Sciatic nerve (tissue), 2 donors: ENCODE measurements around the gene CZIB. TPM values are rescaled to one million over a fixed set of nuclear protein-coding genes. Genes with fewer than 3 reads are reported as not detected.

Experiments used
- ATAC-seq: fragments of 200-7000 bp; cut with Tn5 transposase; one replicate; pipeline ENCODE4 v1.9.1; 2020; ENCODE audit warnings: mild to moderate bottlenecking, moderate library complexity
- DNase-seq: peaks from one replicate; pipeline ENCODE4 v3.0.0-alpha.2; 2020; ENCODE audit warnings: low spot score
- intact Hi-C: fragments of 100-400 bp; cut with DNase I; formaldehyde crosslinking; loops from one replicate; pipeline ENCODE4 v1.14.2; 2022
- total RNA-seq: library from RNA; stranded (reverse); fragmentation: NEBNext Ultra II Directional; extraction: Animal tissue kit (Norgen Biotek cat#: 25700); gene quantifications from one replicate; pipeline ENCODE4 v1.2.1, GENCODE V29; 2021
- donor health status: DM: no; HTN: no; CAD: no.
- donor health status: DM: no; HTN: no; CAD: no.

The CZIB gene
- 71.6 TPM for total RNA-seq

DNA sequence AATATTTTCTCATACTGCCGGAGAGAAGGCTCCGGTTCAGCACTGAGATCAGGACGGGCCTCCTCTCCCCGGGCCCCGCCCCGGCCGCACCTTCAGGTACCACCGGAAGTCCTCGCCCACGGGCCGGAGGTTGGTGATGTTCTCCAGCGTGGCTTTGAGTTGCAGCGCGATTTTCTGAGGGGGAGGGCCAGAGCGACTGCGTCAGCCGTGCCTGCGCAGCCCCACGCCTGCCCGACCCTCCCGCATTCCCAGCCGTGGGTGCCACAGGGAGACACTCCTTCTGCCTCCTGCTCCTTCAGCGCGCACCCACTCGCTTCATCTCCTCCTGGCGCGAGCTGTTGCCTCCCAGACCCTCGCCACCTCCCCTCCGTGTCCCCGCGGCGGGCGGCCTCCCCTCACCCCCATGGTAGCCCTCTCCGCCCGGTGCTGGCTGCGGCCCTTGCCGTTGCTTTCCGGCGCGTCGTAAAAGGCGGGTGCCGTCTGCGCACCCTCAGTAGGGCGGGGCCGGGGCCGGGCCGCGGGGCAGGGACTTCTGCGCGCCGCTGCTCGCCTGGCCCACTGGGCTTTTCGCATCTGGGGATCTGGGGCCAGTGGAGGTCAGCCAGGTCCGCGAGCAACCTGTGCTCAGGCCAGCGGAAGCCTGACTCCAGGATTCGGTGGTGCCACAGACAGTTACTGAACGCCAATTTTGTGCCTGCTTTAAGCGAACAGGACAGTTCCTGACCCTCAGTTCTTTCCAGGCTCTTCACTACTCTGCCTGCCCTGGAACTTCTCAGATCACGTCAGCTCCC is at the start of gene CZIB:
CZIB (minus strand) TSS at position 464 of the 791 bp plus-strand sequence; CDS start at position 405, 59 bp downstream.
- intact Hi-C loops, result no loop called here
- DNase-seq (peak; percentile 98), ATAC-seq (peak; percentile 98)

DNA sequence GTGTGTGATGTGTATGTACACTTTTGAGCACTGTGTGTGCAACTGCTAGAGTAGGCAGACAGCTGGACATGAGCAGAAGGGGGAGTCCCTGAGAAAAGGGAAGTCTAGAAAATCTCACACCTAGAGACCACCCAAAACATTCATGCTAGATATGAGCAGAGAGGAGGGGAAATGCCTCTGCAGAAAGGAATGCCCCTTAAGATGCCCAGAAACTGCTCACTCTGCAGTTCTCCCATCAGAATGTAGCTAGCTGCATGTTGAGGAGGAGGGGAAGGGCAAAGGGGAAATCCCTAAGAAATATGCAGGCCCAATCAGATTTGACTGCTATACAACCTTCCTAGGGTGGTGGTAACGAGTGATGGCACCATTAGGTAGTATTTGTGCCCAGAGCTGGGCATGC is 49.7 kb upstream of the CZIB start:
- ATAC-seq (no peak), DNase-seq (no peak)
- intact Hi-C loops, result no loop called here

DNA sequence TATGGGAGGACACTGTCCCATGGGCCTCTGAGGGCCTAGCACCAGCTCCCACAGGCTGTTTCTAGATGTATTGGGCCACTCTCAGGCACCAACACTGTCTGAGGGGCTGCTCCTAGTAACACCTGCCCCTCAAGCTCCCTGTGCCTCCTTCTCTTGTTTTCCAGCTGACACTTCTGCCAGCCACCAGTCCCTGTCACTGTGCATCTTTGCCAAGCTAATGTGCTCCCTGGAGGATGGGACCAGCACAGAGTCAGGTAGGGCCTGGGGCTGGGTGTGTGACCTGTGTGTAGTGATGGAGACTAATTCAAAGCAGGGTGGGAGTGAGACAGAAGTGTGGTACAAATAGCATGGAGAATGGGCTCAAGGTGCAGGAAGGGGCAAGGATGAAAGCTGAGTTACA is 47.3 kb upstream of the CZIB start:
- DNase-seq (no peak), ATAC-seq (no peak)
- intact Hi-C loops, result no loop called here

DNA sequence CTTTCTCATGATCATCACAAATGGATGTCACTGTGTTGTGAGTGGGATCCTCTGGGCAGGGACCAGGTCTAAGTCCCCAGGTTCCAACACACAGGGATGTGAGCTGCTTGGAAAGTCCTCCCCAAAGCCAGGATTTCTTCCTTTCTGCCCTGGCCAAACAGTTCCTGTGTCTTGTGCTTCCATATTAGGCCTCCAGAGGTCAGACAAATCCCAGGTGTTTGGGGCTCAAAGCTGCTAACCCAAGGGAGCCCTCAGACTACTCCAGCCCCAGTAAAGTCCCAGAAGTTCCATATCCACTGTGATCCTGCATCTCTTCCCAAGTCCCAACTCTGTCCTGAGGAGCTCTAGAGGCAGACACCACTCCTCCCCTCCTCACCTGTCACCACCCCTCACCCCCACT is 45.6 kb upstream of the CZIB start:
- DNase-seq, result no peak
- intact Hi-C loops, result no loop called here
- ATAC-seq, result no peak

DNA sequence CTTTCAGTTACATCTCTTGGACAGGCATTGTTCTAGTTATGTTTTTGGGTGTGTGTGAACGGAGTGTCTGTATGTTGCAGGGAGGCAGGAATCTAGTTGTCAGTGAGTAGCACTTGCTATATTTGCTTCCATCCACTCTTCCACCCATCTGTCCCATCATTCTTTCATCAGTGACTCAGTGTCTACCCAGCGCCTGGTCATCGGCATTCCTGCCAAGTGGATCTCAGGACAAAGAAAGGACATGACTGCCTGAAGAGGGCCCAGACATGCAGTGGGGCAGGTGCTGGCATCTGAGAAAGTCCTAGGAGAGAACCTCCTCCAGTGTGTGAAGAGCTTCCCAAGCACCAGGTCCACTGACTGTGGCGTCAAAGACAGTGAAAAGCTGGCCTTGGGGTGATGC is 45.1 kb upstream of the CZIB start:
- intact Hi-C loops, result no loop called here
- ATAC-seq, result no peak
- no peak for DNase-seq

DNA sequence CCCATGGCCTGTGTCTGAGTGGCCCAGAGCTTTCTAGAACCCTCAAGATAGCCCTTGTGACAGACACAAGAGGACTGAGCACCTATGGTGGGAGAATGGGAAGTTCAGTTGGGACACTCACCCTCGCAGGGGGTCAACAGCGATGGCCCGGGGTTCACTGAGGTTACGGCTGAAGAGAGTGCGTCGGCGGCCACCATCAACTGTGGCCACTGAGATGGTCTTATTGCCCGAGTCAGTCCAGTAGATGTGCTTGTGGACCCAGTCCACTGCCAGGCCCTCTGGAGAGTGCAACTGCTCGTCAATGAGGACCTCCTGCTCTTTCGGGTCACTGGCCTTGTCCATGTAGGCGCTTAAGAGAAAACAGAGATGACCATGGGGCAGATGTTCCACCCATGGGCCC is 43.6 kb upstream of the CZIB start:
- no peak for ATAC-seq
- intact Hi-C loops, result no loop called here
- no peak for DNase-seq

DNA sequence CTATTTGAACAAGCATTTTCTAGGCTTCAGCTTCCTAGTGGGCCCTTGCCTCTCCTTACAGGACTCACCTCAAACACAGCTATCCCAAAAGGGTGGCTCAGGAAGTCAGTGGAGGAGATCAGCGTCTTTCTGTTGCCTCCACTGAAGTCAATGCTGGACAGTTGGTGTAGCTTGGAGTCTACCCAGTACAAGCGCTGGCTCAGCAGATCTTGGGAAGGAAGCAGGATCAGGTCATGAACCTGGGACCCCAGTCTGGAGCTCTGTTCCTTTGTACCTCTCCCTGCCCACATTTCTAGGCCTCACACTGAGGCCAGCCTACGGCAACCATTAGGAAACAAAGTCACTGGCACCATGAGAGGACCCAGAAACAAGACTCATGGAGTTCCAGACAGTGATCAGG is 41.6 kb upstream of the CZIB start:
- ATAC-seq, result no peak
- intact Hi-C loops, result no loop called here
- DNase-seq, result no peak

DNA sequence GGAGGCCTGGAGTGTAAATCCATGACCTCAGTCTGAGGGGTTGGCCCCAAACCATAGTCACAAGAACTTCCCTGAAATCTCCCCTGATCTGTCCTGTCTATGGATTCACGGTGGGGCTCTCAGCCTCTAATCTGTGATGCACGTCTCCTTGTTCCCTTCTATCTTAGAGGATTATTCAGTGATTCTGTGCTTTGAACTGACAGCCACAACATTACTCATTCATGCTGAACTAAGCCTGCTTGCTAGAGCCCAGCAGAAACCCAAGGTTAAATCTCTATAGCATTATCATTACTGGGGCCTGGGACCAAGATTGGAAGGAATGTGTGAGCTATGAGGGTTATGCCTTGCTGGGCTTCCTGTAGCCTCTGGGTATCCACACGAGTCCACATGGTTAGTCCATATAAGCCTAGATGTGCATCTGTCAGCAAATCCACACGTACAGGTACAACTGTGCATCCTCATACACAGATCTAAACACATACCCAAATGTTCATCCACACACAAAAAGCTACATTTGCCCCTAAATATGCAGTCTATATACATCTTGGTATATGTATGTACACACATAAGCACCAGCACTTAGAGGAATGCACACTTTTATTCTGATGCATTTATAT is 40.3 kb upstream of the CZIB start:
- ATAC-seq (no peak), DNase-seq (no peak)
- intact Hi-C loops, result no loop called here

DNA sequence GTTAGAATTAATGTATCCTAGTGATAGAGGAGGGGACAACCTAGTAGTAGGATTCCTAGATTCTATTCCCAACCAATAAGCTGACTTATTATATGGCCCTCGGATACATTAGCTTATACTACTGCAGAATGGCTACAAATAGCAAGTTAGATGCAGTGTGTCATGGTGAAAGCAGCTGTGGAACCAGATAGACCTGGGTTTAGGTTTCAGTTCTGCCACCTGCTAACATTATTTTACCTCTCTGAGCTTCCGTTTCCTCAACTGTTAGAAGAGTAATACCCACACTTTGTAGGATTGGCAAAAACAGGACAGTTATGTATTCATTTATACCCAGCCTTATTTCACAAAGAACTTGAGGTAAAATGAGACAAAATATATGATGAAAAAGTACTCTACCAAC is 39.5 kb upstream of the CZIB start:
- intact Hi-C loops, result no loop called here
- DNase-seq (no peak), ATAC-seq (no peak)

DNA sequence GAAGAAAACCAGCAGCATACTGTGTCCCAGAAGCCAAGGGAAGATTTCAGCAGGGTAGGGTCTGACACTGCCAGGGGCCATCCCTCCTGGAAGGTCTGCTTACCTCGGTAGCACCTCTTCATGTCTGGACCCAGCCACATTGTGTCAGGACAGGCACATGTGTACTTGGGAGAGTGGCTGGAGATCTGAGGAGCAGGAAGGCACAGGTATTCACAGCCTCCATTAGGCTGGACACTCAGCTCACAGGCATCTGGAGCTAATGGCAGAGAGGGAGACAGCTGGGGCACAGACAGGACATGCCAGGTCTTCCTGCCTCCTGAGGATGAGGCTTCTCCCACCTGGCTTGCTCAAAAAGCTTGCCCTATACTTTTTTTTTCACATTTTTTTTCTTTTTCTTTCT is 37.8 kb upstream of the CZIB start:
- intact Hi-C loops, result no loop called here
- DNase-seq (no peak), ATAC-seq (no peak)

DNA sequence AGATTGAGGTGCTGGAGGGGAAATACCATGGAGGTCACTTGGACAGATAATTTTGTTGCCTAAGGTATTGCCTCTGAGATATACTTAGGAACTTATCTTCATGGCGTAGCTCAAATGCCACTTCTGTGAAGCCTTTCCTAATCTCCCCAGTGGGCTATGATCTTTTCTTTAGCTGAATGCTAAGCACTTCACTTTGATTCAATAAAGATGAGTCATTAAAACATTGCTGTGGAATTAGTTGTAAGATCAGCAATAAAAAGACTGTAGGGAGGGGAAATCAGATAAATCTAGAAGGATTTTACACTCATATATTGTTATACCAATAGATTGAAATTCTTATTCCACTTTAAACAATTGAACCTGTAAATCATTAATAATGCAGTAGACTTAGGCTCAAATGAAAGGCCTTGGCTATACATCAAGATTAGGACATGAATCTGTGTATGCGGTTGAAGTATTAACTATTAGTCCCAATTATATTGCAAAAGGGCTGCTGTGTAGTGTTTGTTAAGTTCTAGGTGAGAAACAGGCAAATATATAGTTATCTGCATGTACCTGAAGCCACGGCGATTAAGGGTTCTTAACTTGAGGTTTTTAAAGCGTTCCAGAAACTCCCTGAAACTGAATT is 37.1 kb upstream of the CZIB start:
- ATAC-seq, result no peak
- no peak for DNase-seq
- intact Hi-C loops, result no loop called here

DNA sequence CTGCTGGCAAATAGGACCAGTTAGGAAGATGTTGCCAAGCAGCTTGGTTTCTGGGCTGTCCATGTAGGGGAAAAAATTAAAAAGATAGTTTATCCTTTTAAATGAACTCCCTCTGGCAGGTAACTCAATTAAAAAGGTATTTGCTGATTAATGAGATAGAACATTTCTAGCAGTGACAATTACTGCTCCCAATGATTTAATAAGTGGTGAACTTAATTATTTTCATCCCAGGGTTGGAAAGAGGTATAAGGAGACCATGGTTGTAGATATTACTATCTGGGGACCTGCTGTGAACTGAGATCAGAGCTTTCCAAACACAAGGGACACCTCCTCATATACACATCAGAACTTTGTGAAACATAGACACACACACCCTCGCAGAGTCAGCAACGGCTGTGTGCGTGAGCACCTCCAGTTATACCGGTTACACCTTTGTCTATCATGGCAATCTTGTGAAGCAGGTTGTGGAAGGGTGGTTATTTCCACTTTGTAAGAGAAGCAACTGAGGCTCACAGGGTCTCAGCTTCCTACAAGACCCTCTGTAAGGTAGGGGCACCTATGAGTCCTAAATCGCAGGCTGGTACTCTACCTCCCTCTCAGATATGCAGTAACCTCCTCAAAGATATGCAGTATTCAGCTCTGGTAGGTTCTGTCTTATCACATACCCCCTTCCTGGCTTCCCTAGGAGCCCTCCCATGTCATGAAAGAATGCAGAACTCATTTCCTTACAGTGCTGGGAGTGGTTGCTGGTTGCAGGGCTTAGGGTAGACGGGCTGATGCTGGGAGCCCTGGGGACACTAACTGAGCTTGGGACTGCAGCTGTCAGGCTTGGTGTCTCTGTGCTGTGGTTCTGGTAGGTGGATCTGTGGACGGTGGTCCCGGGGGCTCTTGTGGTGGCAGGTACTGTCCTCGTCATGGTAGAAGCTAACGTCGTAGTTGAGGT is 36.3 kb upstream of the CZIB start:
- ATAC-seq, result no peak
- intact Hi-C loops, result no loop called here
- DNase-seq, result no peak

DNA sequence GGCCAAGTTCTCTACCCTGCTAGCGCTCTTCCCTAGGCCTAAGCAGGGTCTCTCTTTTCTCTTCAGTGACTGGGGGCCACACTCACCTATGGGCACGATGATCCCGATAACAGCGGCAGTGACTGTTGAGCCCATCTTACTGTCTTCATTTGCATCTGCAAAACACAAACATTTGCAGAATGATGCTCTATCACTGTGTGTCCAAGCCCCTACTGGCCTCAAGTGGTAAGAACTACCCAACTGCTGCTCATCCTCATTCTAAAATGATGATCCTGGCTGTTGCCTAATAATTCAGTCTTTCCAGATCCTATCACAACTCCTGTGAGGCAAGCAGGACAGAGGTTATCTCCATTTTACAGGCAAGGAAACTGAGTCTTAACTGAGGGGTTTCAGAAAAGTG is 34.6 kb upstream of the CZIB start:
- no peak for ATAC-seq
- intact Hi-C loops, result no loop called here
- no peak for DNase-seq

DNA sequence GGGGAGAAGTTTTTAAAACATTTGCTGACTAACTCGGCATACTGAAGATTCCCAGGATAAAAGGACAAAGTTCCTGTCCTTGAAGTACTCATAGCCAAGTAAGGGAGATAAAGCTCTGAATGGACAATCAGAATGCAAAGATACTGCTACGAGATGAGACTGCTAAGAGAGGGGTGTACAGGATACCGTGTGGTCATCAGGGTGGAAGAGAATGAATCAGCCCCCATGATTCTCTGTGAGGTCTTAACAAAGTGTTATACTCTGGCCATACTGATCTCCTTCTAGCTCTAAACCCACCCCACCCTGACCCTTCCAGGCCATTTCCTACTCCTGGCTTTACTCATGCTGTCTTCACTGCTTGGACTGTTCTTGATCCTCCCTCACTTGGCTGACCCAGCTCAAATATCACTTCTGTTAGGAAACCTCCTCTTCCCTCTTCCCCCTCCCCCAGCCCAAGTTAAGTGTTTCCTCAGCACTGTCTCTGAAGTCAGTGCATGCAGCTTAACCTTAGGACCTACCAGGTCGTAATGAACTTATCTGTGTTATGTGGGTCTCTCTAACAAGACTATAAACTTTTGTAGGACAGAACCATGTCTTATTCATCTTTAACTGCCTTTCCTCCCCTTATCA is 33.7 kb upstream of the CZIB start:
- intact Hi-C loops, result no loop called here
- ATAC-seq (no peak), DNase-seq (no peak)

DNA sequence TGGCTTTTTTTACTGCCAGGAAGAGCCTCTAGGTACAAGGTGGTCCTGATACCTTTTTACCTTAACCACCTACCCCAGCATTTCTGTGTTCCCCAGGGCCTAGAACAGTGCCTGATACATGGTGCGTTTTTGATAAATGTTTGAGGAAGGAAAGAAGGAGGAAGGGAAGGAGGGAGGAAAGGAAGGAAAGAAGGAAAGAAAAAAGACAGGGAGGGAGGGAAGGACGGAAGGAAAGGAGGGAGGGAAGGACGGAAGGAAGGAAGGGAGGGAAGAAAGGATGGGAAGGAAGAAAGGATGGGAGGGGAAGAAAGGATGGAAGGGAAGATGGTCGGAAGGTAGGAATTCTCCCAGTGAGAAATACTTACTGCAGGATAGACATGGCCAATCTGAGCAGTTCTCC is 29.9 kb upstream of the CZIB start:
- no peak for ATAC-seq
- intact Hi-C loops, result no loop called here
- no peak for DNase-seq

DNA sequence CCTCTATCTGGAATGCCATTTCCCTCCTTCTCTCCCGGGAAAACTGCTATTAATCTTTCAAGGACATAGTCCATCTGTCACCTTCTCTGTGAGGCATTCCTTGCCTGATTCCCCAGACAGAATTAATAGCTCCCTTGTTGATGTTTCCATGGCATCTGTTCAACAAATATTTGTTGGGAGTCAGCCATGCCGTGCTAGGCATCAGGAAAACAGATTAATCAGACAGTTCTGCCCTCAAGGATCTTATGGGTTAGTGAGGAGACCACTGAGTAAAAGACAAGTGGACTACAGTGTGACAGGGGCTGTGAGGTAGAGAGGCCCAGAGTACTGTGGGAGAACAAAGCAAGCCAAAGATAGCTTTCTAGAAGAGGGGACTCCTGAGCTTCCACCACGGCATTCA is 29.3 kb upstream of the CZIB start:
- no peak for DNase-seq
- ATAC-seq, result no peak
- intact Hi-C loops, result no loop called here

DNA sequence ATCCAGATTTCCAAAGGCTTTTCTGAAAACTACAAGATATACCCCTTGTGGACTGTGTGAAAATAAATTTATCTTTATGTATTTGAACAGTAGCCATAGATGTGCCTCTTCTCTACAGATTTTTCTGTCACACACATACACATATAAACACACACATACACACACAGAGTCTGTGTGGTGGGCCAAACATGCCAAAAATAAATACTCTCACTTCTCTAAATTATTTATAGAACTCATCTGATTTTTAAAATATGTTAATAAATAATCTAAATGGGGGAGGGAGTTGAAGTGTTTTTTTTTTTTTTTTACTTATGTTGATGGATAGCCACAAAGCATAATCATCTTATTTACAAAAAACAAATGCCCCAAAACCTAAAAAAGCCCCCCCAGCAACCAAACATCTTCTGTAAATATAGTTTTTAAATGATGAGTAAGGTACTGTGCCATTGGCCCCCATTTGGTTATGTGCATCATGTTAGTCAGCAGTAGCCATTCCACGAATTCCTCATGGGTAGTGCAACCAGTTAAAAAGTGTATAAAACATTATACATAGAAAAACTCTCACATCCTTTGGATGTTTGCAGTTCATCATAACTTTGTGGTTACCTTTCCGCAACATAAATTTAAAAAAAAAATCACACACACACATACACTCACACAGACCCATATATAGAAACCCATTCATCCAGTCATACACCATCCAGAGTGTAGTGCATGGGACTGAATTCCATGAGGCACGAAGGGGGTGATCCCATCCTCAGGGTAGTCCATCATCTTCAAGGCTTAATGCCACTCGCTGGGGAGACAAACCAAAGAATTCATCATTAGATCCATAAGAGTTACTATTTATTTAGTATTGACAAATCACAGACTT is 26.1 kb upstream of the CZIB start:
- DNase-seq (no peak), ATAC-seq (no peak)

DNA sequence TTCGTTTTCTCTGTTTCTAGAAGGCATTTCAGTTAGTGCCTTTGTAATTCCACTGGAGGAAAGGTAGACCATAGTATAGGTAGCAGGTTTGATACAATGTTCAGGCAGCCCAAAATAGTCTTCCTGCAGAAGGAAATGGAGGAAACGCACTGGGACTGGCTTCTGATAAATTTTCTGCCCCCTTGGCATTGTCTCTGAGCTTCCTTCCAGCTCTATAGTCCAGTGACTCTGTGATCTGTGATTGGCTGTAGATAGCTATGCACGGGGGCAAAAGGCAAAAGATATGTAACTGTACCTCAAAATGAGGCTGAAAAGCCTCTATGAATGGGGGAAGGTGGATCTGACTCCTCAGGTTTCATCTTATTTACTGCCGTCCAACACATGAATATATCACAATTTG is 23.7 kb upstream of the CZIB start:
- DNase-seq (no peak), ATAC-seq (no peak)
- intact Hi-C loops, result no loop called here

More for the DNA sequence above, 26.1 kb upstream of the CZIB start:
- intact Hi-C loops, result no loop called here
